ENCODE measurements around the gene HECTD4. TPM values are rescaled to one million over a fixed set of nuclear protein-coding genes. Genes with fewer than 3 reads are reported as not detected.
"Not testable (repeated sequence)": the region's sequence is repeated elsewhere in the genome, so short reads cannot be mapped to it uniquely, and the experiment has no call there.

The HECTD4 gene
- total RNA-seq, 1 experiment from 2014 or later = 32.5 TPM

DNA sequence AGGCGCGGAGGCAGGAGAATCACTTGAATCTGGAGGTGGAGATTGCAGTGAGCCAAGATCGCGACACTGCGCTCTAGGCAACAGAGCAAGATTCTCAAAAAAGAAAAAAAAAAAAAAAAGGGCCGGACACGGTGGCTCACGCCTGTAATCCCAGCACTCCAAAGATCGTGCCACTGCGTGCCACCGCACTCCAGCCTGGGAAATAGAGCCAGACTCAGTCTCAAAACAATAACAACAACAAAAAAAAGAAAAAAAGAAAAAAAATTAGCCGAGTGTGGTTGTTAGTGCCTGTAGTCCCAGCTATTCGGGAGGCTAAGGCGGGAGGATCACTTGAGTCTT is 27.6 kb upstream of the HECTD4 start:
- DNase-seq = no peak
- no peaks in the 10 kb centered on the region for H3K27me3 ChIP-seq (ENCODE audit: low read length)
- H3K27ac ChIP-seq (ENCODE audit: low read length) = no peak overlapping the region
- H3K4me2 ChIP-seq (ENCODE audit: low read depth, low read length, poor library complexity, severe bottlenecking) = peak overlapping the region; percentile 15
- H3K9me2 ChIP-seq (replicated peaks; ENCODE audit: insufficient read depth, low read length) = no peaks in the 10 kb centered on the region
- peaks cover 22% of the 10 kb centered on the region for H4K20me1 ChIP-seq (ENCODE audit: insufficient read depth, low read depth, low read length)
- H3K4me1 ChIP-seq (ENCODE audit: low read length) = peaks cover 25% of the 10 kb centered on the region
- no peaks in the 10 kb centered on the region for H3K9me3 ChIP-seq (ENCODE audit: low read length)
- peak overlapping the region; percentile 97 for H3K4me3 ChIP-seq (ENCODE audit: low read length)
- peaks cover 36% of the 10 kb centered on the region for H3K36me3 ChIP-seq (ENCODE audit: insufficient read depth, low read length)
- H3K79me2 ChIP-seq (ENCODE audit: low read length) = peaks cover 18% of the 10 kb centered on the region
- no peak overlapping the region for H3K9ac ChIP-seq (ENCODE audit: low read length)
- peak overlapping the region; percentile 72; the same call in 1 of the 2 replicates for H2AFZ ChIP-seq (ENCODE audit: low read length)

DNA sequence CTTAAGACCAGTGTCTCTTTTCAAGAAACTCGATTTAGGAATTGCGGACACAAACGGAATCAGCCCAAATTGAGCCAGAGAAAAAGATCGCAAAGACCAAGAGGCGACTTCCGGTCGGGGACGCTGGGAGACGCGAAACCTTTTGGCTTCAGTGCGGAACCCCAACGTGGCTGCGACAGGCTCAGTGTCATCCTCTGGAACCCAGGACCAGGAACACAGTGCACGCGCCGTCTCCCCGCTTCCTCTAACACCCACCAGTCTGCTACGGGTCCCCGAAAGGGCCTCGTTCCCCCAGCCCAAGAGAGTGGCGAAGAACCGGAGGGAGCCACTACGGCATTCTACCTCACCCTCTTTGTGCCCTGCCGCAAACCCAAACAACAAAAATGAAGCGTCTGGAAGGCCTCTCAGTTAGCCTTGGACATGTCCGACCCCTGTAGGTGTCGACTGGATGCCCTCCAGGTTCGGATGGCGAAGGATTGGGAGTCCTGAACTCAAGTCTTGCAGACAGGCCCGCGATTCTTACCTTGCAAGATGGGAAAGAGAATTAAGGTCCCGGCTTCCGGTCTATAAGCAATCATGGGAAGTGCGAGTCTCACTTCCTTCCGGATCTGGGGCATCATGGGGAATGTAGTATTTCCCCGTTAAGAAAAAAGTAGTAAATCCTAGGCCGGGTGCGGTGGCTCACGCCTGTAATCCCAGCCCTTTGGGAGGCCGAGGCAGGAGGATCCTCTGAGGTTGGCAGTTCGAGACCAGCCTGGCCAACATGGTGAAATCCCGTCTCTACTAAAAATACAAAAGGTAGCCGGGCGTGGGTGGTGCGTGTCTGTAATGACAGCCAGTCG is 27.1 kb upstream of the HECTD4 start, which contains the start of gene RPL6:
RPL6 (minus strand) TSS at position 542 of the 842 bp plus-strand sequence. CDS start 949 bp downstream, outside the sequence.
- Histone ChIP-seq H3K4me2 (ENCODE audit: low read depth, low read length, poor library complexity, severe bottlenecking) (peak within 1 kb of the TSS; percentile 100), H3K9me3 (ENCODE audit: low read length) (no peaks in the 10 kb centered on the region), H3K36me3 (ENCODE audit: insufficient read depth, low read length) (peaks cover 36% of the 10 kb centered on the region), H3K27me3 (ENCODE audit: low read length) (no peaks in the 10 kb centered on the region), H3K79me2 (ENCODE audit: low read length) (peaks cover 18% of the 10 kb centered on the region), H4K20me1 (ENCODE audit: insufficient read depth, low read depth, low read length) (peaks cover 22% of the 10 kb centered on the region), H3K9me2 (replicated peaks; ENCODE audit: insufficient read depth, low read length) (no peaks in the 10 kb centered on the region), H2AFZ (ENCODE audit: low read length) (peak within 1 kb of the TSS; percentile 72; the same call in 1 of the 2 replicates), H3K9ac (ENCODE audit: low read length) (peak within 1 kb of the TSS; percentile 90), H3K27ac (ENCODE audit: low read length) (peak within 1 kb of the TSS; percentile 94), H3K4me1 (ENCODE audit: low read length) (peaks cover 25% of the 10 kb centered on the region), H3K4me3 (ENCODE audit: low read length) (peak within 1 kb of the TSS; percentile 97)
- DNase-seq = peak; percentile 96

DNA sequence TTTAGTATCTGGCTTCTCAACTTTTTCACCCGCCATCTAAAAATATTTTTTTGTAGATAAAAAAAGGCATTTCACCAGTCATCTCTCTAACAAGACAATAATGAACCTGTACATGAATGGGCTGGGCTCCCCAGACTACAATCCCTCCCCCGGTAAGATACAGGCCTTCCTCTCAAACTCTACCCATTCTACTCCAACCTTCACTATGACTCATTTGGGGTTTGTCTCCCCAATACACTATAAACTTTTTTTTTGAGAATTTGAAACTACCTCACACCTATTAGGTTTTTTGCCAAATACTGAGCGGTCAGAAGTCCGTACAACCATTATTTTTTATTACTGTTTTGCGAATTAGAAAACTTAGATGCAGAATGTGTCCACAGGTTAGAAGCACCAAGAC is 26.4 kb upstream of the HECTD4 start:
- Histone ChIP-seq H3K9me3 (ENCODE audit: low read length) (no peaks in the 10 kb centered on the region), H3K79me2 (ENCODE audit: low read length) (peaks cover 18% of the 10 kb centered on the region), H3K4me3 (ENCODE audit: low read length) (peak overlapping the region; percentile 97), H3K9ac (ENCODE audit: low read length) (peak overlapping the region; percentile 90), H3K4me2 (ENCODE audit: low read depth, low read length, poor library complexity, severe bottlenecking) (peak overlapping the region; percentile 100), H3K4me1 (ENCODE audit: low read length) (peaks cover 25% of the 10 kb centered on the region), H3K27ac (ENCODE audit: low read length) (peak overlapping the region; percentile 94), H3K27me3 (ENCODE audit: low read length) (no peaks in the 10 kb centered on the region), H3K36me3 (ENCODE audit: insufficient read depth, low read length) (peaks cover 36% of the 10 kb centered on the region), H2AFZ (ENCODE audit: low read length) (no peak overlapping the region), H3K9me2 (replicated peaks; ENCODE audit: insufficient read depth, low read length) (no peaks in the 10 kb centered on the region), H4K20me1 (ENCODE audit: insufficient read depth, low read depth, low read length) (peaks cover 22% of the 10 kb centered on the region)
- DNase-seq = no peak

DNA sequence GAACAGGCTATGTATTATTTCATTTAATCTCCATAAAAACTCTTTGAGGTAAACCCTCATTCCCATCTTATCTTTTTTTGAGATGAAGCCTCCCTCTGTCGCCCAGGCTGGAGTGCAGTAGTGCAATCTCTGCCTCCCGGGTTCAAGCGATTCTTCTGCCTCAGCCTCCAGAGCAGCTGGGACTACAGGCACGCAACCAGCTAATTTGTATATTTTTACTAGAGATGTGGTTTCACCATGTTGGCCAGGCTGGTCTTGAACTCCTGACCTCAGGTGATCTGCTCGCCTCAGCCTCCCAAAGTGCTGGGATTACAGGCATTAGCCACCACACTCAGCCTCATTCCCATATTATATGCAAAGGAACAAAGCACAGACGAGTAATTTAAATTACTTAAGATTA is 25.5 kb upstream of the HECTD4 start:
- H2AFZ ChIP-seq (ENCODE audit: low read length); H3K9me3 ChIP-seq (ENCODE audit: low read length); H3K27me3 ChIP-seq (ENCODE audit: low read length); DNase-seq; H3K9me2 ChIP-seq (replicated peaks; ENCODE audit: insufficient read depth, low read length); H3K9ac ChIP-seq (ENCODE audit: low read length): not testable (repeated sequence)
- peaks cover 36% of the 10 kb centered on the region for H3K36me3 ChIP-seq (ENCODE audit: insufficient read depth, low read length)
- H4K20me1 ChIP-seq (ENCODE audit: insufficient read depth, low read depth, low read length) = peaks cover 22% of the 10 kb centered on the region
- H3K79me2 ChIP-seq (ENCODE audit: low read length) = peaks cover 18% of the 10 kb centered on the region
- peak overlapping the region; percentile 94; the same call in 1 of the 2 replicates for H3K27ac ChIP-seq (ENCODE audit: low read length)
- peak overlapping the region; percentile 97 for H3K4me3 ChIP-seq (ENCODE audit: low read length)
- H3K4me1 ChIP-seq (ENCODE audit: low read length) = peaks cover 25% of the 10 kb centered on the region
- peak overlapping the region; percentile 100 for H3K4me2 ChIP-seq (ENCODE audit: low read depth, low read length, poor library complexity, severe bottlenecking)

DNA sequence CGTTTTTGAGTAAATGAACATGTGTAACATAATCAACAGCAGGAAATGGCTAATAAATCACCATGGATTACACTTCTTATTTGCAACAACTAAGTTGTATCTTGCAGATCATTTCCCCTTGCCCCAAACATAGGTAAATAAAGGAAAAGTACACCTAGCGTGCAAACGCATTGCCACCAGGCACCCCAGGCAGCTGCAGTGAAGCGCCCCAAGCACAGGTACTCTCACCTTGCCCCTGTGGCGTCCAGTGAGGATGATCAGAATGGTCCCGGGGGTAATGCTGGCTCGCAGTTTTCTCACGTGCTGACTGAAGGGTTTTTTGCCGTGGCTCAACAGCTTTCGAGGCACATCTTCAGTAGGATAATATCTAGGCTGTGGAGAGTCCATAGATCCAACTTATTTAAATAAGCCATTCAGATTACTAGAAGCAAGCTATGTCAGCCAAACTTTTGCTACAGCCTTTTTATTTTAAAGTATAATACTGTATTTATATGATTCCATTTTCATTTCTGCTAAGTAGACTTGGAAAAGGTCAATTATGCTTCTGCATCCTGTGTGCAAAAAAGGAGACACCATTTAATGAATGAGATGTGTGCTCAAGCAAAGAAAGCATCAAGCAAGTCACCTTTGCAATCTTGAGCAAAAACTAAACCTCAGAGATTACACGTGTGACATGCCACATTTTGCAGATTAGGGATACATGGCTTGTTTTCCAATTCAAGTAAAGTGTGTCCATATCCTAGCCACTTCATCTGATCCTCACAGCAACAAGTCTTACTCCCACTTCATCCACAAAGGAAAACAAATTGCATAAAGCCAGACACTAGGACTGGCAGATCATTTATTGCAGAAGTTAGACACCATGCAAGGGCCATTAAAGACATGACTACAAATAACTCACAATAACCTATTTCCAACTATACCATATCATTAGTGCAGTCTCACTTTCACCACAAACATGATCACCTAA is 24.6 kb upstream of the HECTD4 start:
- peak overlapping the region; percentile 100 for H3K4me2 ChIP-seq (ENCODE audit: low read depth, low read length, poor library complexity, severe bottlenecking)
- H3K9ac ChIP-seq (ENCODE audit: low read length) = no peak overlapping the region
- no peak overlapping the region for H3K27ac ChIP-seq (ENCODE audit: low read length)

DNA sequence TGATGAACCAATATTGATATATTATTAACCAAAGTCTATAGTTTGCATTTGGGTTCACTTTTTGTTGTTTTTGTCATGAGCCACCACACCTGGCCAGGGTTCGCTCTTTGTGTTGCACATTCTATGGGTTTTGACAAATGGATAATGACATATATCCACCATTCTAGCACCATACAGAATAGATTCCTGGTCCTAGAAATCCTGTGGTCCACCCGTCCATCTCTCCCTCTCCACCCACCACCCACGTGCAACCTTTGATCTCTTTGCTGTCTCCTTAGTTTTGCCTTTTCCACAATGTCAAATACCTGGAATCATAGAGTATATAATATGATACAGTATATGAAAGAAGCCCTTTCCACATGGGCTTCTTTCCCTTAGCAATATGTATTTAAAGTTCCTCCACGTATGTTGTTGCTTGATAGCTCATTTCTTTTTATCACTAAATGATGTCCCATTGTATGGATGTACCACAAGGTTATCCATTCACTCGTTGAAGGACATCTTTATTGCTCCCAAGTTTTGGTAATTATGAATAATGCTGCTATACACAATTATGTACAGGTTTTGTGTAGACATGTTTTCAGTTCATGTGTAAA is 19.8 kb upstream of the HECTD4 start:
- H3K9me2 ChIP-seq (replicated peaks; ENCODE audit: insufficient read depth, low read length) = no peaks in the 10 kb centered on the region
- peaks cover 19% of the 10 kb centered on the region for H3K36me3 ChIP-seq (ENCODE audit: insufficient read depth, low read length)
- H3K79me2 ChIP-seq (ENCODE audit: low read length) = no peaks in the 10 kb centered on the region
- no peak overlapping the region for H3K4me2 ChIP-seq (ENCODE audit: low read depth, low read length, poor library complexity, severe bottlenecking)
- peaks cover 2% of the 10 kb centered on the region; the same call in 1 of the 2 replicates for H3K4me1 ChIP-seq (ENCODE audit: low read length)
- H3K27ac ChIP-seq (ENCODE audit: low read length) = no peak overlapping the region
- H3K4me3 ChIP-seq (ENCODE audit: low read length) = no peak overlapping the region
- H3K27me3 ChIP-seq (ENCODE audit: low read length) = no peaks in the 10 kb centered on the region
- no peak overlapping the region for H2AFZ ChIP-seq (ENCODE audit: low read length)
- DNase-seq = no peak
- H3K9ac ChIP-seq (ENCODE audit: low read length) = no peak overlapping the region
- no peaks in the 10 kb centered on the region for H3K9me3 ChIP-seq (ENCODE audit: low read length)
- H4K20me1 ChIP-seq (ENCODE audit: insufficient read depth, low read depth, low read length) = peaks cover 10% of the 10 kb centered on the region

More for the DNA sequence above, 24.6 kb upstream of the HECTD4 start:
- Histone ChIP-seq H3K9me2 (replicated peaks; ENCODE audit: insufficient read depth, low read length) (no peaks in the 10 kb centered on the region), H3K27me3 (ENCODE audit: low read length) (no peaks in the 10 kb centered on the region), H3K79me2 (ENCODE audit: low read length) (peaks cover 18% of the 10 kb centered on the region), H3K4me3 (ENCODE audit: low read length) (no peak overlapping the region), H2AFZ (ENCODE audit: low read length) (no peak overlapping the region), H4K20me1 (ENCODE audit: insufficient read depth, low read depth, low read length) (peaks cover 22% of the 10 kb centered on the region), H3K4me1 (ENCODE audit: low read length) (peaks cover 25% of the 10 kb centered on the region), H3K36me3 (ENCODE audit: insufficient read depth, low read length) (peaks cover 36% of the 10 kb centered on the region), H3K9me3 (ENCODE audit: low read length) (no peaks in the 10 kb centered on the region)
- no peak for DNase-seq

DNA sequence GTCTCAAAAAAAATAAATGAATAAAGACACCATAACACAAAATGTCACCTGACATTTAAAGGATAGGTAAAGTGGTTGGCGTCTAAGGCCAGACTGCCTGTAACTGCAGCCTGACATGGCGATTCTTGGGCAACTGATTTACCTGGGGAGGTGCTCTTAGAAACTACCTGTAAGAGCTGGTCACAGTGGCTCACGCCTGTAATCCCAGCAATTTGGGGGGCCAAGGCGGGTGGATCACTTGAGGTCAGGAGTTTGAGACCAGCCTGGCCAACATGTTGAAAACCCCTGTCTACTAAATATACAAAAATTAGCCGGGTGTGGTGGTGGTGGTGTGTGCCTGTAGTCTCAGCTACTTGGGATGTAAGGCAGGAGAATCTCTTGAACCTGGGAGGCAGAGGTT is 18.8 kb upstream of the HECTD4 start:
- no peaks in the 10 kb centered on the region for H3K27me3 ChIP-seq (ENCODE audit: low read length)
- 0 out of 2 replicates have a peak, but pooled peaks cover 2% of the 10 kb centered on the region for H4K20me1 ChIP-seq (ENCODE audit: insufficient read depth, low read depth, low read length)
- no peak overlapping the region for H3K27ac ChIP-seq (ENCODE audit: low read length)
- peaks cover 9% of the 10 kb centered on the region; the same call in 1 of the 2 replicates for H3K36me3 ChIP-seq (ENCODE audit: insufficient read depth, low read length)
- no peak overlapping the region for H3K9ac ChIP-seq (ENCODE audit: low read length)
- no peaks in the 10 kb centered on the region for H3K9me2 ChIP-seq (replicated peaks; ENCODE audit: insufficient read depth, low read length)
- DNase-seq = no peak
- no peaks in the 10 kb centered on the region for H3K79me2 ChIP-seq (ENCODE audit: low read length)
- no peaks in the 10 kb centered on the region for H3K9me3 ChIP-seq (ENCODE audit: low read length)
- no peak overlapping the region for H3K4me2 ChIP-seq (ENCODE audit: low read depth, low read length, poor library complexity, severe bottlenecking)
- no peak overlapping the region for H3K4me3 ChIP-seq (ENCODE audit: low read length)
- H3K4me1 ChIP-seq (ENCODE audit: low read length) = no peaks in the 10 kb centered on the region
- H2AFZ ChIP-seq (ENCODE audit: low read length) = no peak overlapping the region
